Measurements from ENCODE around the gene FAM227B.
"Not testable (repeated sequence)": the region's sequence is repeated elsewhere in the genome, so short reads cannot be mapped to it uniquely, and the experiment has no call there.

FAM227B gene, protein sequence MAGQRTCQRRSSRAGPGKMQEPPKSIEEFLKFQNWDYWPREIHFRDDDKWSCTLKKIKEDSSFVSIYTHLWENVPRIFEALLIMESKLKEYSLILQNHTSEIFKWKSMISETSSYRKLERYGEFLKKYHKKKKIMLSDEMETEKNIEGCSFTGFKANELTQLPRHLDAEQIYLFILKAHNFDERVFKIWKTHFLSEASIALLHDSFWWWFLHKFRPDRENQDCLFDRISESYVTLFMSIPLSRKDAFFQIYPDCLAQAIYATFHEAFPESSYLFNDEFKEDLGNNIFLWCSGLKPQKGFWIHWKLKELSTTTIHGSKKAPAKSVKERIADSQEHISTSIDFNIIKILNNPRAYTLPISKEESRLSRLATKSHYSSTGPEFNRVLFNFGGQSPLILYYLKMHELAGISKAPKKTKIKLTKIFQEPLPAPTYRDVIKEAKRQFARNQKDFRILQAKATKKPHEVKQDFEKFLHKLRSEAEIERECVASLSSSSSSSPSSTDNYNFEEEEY

DNA sequence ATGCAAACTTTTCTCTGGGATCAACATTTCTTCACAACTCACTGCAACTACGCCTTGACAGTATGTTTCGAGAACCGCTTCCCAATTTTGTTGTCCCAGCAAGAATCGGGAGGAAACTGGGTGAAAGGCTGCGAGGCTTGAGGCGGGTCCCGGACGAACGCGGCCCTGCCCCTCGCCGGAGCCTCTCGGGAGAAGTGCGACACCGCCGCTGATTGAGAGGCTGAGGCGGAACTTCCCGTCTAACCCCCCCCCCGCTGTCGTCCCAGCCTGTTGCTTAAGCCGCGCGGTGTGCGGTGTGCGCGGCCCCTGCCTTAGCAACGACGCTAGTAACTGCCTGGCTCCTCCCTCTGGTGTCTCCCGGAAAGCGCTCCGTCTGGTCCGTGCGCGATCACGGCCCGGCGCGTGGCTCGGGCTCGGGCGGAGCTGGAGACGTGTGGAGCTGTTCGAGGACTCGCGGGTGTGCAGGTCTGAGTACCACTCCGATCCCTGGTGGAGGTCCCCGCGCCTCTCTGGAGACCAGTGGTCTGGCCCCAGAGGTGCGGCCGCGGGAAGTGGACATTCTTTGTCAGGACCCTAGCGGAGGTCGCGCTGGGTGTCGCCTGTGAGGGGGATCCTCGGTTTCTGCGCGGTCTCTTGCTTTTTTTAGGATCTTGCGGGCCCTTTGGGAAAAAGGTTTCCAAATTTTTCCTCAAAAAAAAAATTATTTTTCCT is at the start of gene FAM227B, which contains the start of gene DTWD1:
Gene FAM227B, minus strand, starts transcription at position 161 of the 711 bp plus-strand sequence. CDS start 5,647 bp downstream, outside the sequence.
Gene DTWD1, plus strand, starts transcription at position 391 of the 711 bp plus-strand sequence. CDS start 4,120 bp downstream, outside the sequence.
- DNase-seq = peak; percentile 98

DNA sequence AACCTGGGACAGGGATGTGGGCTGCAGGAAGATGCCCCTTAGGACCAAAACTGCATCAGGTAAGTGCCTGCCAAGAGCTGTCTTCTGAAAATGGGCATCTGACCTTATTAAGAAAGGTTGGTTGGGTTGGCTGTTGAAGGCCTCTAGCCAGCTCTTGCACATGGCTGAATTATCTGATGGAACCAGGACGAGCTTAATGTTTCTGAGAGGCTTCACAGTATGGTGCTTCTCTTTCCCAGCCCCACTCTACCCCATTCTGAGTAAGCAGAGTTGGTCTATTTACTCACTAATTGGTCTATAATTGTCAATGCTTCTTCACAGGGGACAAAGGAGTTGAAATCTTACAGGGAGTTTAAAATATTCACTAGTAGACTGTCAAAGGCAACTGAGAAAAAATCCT is 48.7 kb upstream of the FAM227B start:
- no peak for DNase-seq

DNA sequence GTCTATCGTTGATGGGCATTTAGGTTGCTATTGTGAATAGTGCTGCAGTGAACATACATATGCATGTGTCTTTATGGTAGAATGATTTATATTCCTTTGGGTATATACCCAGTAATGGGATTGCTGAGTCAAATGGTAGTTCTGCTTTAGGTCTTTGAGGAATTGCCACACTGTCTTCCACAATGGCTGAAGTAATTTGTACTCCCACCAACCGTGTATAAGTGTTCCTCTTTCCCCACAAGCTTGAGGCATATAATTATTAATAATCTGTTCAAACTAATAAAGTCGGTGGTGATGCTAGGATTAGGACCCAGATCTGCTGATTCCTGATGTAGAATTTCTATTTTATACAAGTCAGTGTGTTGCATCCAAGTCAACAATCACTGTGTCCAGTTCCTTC is 45.9 kb upstream of the FAM227B start:
- DNase-seq = not testable (repeated sequence)

DNA sequence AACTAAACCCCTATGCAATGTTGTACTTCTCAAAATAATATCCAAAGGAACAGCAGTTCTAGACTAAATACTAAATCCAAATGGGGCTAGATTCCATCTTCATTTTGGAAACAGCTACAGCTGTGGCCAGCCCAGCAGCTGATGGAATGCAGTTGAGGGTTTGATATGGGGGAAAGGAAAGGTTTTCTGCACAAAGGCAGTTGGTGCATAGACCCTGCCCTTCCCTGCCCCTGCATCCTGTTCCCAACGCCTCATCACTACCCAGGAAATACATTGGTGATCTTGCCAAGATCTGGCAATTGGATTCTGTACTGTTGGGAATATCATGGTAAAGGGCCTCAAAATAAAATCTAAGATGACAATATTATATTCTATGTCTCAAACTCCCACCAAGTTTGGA is 44.1 kb upstream of the FAM227B start:
- DNase-seq = no peak

DNA sequence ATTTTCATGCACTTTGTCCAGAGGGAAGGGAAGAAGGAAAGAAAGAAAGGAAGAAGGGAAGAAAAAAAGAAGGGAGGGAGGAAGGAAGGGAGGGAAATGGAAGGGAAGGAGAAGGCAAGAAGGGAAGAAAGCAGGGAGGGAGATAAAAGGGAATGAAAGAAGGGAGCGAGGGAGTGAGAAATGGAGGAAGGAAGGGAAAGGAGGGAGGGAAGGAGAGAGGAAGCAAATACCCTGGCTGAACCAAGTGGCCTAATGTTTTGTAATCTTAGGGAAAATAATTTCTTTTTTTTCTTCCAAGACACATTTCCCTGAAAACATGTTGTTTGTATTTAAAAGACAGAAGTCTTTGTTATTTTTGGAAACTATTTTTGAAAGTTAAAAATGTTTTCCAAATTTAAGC is 36.1 kb upstream of the FAM227B start:
- DNase-seq = no peak

DNA sequence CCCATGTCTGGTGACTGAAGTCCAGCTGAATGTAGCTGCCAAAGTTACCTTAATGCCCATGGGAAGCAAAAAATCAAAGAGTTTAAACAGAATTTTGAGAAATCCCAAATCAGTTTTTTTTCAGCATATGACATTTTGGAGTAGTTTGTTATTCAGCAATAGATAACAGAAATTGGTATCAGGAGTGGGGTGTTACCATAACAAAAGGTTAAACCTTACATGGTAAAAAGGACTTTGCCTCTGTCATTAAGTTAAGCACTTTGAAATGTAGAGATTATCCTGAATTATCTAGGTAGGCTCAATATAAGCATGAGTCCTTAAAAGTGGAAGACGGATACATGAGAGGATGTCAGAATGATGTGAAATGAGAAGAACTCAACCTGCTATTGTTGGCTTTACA is 32.3 kb upstream of the FAM227B start:
- peak; percentile 16 for DNase-seq

DNA sequence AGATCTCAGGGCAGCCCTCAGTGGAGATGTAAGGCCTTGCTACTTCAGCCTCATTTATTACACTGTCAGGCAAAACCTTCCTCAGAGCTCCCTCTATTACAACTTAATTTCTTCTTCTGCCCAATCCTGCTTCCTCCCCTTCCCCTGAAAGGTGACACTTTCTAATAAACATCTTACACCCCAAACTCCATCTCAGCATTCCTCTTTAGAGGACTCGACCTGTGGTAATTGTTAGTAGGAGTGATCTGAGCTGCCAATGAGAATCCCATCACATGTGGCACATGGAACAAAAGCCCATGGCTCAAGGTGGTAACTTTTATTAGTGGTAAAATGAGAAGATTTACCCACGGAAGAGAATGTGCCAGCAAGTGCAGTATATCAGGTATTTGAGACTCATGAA is 30.1 kb upstream of the FAM227B start:
- DNase-seq = no peak

DNA sequence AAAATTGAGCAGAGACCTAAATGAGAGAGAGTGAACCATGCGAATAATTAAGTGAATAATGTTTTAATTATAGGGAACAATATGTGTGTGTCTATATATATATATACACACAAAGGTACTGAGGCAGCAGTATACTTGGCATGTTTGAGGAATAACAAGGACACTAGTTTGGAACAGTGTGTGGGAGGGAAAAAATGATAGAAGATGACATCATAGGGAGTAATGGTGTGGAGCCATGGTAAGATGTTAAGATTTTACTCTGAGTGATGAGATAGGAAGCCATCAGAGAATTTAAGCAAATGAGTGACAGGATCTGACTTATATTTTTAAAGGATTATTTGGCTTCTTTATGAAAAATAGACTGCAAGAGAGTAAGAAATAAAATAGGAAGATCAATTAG is 29.4 kb upstream of the FAM227B start:
- DNase-seq = no peak

DNA sequence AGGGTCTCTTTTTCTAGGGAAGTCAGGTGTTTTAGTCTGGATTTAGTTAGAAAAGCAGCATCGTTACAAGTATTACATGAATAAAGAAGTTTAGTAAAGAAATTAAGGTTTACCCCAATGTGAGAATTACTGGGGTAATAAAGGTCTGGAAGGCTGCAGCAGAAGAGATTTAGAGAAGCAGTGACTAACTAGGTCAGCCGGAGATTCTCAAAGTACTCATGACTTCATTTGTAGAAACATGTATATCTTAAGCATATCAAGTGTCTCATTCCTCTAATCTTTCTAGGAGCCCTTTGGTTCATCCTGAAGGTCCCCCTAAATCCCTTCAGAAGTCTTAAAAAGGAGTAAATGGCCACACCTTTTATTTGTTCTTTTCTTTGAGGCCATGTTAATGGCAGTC is 26.3 kb upstream of the FAM227B start:
- no peak for DNase-seq

DNA sequence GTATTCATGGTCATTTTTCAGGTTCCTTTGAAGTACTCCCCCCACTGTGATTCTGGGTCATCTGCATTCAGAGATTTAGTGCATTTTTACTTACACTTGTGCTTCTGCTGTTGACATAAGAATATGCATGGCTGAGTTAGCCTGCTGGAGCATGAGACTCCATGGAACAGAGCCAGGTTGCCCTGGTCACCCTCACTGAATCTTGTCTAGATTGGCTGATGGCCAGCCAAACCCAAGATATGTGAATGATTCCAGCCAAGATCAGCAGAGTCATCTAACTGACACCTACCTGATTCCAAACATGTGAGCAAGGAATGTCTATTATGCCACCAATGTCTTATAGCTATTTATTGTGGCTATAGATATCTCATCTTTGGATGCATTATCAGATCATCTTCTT is 25.3 kb upstream of the FAM227B start:
- DNase-seq = peak; percentile 29

DNA sequence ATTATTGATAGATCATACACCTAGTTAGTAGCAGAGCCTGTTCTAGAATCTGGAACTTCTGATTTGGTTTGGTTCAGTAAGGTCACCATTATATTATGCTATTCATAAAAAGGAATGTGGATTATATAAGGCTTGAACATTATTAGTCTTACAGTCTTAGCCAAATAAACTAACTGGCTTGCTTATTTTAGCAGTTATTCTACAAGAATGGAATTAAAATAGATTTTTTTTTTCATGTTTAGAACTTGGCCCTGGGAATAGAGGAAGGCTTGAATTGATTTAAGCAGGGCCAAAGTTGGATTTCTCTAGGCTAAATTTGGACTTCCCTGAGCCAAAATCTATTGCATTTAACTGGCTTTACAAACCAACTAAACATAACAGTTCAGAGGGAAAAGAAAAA is 24.7 kb upstream of the FAM227B start:
- no peak for DNase-seq

DNA sequence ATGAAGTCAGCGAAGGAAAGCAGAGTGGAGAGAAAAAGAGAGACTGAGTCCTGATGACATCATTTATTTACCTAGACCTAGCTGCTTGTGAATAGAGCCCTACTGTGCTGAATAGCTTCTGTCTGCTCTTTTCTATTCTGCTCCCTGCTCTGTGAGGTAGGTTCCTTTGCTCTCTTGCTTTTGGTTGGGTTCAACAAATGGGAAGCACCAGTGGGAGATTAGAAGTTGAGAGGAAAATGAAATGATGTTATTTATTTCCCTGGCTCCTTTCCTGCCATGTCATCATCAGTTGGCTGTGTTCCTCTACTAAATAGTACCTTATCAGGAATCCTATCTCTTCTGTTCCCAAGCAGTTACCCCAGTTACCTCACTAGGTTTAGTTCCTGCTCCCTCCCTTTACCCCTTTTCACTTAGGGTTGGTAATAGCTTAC is 23.8 kb upstream of the FAM227B start:
- peak; percentile 43 for DNase-seq

DNA sequence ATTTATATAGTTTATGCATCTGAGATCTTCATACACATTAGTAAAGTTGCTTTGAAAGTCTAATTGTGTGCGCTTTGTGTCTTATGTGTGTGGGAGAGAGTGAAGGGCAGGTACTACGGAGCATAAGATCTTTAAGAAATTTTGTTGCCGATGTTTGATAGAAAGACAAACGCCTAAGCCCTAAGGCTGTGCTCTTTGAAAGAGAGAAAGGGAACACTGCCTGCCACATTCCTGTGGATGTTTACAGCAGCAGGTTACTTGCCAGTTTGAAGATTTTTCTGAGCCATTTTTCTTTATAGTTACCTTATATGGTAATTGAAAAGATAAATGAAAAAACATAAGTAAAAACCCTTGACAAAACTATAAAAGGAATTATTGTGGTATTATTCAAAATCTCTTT is 17.2 kb upstream of the FAM227B start:
- no peak for DNase-seq

DNA sequence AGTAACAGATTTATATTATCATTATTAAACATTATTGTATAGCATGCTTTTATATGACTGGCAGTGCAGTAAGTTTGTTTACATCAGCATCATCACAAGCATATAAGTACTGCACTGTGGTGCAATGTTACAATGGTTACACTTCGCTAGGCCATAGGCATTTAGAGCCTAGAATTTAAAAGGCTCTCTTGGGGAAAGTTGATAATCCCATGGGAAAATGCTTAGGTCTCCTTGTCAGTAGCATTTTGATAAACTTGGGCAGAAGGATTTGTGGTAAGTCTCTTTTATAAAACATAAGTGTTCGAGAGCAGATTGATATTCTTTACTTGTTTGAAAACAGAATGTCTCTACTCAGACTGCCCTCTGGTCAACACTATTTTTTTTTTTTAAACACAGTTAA is 7.8 kb upstream of the FAM227B start:
- DNase-seq = no peak

DNA sequence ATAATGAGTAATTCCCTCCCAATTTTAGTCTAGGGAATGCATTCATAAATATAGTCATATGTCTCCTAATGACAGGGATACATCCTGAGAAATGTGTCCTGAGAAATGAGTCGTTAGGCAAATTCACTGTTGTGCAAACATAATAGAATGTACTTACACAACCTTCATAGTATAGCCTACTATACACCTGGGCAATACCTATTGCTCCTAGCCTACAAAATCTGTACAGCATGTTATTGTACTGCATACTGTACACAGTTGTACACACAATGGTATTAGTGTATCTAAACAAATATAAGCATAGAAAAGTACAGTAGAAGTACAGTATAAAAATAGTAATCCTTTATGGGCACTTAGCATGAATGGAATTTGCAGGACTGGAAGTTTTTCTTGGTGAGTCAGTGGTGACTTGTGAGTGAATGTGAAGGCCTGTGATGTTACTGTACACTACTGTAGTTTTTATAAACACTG is 6.8 kb upstream of the FAM227B start:
- no peak for DNase-seq

DNA sequence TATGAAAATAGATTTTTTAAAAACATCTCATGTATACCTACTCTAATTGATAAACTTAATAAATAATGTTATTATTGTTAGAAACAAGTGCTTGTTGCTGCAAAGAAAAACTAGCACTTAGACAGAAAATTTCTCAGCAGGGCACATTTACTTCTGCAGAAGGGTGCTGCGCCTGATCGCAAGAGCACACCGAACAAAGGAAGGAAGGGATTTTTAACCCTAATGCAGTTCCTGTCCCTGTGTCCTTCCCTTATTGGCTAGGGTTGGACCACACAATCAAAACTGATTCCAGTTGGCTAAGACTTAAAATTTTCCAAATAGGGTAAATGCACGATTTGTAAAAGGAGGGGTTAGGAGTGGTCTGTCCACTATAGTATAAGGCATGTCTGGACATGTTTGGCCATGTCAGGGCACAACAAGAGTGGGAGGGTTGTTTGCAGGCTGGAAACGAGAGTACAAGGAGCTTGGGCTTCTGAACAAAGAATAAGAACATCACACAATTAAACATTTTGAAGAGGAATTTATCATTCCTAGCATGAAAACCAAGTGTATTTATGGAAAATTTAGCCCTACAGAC is 4.9 kb upstream of the FAM227B start:
- DNase-seq = no peak

DNA sequence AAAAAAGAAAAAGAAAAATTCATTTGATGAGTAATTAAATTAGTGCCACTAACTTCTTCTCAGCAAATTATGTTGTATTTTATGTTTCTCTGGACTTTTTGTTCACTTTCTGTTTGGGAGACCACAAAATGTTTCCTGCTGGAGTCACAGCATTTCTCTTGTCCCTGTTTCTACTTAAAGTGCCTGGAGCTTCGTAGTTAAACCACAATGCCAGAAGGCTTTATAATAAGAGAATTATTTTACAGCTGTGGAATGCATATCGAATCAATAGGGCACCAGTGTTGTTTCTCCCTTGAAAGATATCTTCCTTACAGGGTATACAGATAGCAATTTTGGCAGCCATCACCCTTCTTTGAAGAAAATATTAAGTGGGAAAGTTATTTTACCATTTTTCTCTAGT is 3.4 kb upstream of the FAM227B start:
- no peak for DNase-seq

DNA sequence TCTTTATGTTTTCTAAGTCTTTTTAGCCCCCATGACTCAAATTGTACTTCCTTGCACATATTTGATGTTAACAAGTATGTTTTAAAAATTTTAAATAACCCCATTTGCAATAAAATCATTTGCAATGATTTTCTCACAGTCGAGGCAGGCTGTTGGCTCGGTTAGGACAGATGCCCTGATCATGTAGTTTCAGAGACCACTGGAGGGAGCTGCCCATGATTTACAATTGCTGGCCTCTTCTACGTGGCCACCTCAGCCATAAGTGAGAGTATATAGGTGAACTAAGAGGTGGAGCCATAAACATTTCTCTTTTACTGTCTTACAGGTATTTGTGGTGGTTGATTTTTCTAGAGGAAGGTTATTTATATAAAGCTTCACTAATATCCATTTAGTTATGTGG is 1.9 kb upstream of the FAM227B start:
- DNase-seq = no peak

DNA sequence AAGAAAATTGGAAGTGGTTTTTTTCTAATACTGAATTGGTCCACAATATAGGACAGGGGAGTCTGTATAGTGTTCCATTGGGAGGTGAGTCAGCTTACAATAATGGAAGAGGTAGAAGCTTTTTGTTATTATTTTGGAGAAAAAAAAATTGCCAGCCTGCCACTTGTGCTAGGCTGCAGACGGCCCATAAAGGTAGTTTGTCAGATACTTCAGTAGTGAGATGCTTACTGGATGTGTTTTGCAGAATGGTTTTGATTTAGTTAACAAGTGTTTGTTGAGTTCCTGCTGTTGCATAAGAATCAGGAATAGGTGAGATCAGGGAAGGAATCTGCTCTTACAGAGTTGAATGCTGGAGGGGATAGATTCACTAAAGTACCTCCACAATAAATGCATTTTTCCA is 1.3 kb upstream of the FAM227B start:
- DNase-seq = peak; percentile 46

DNA sequence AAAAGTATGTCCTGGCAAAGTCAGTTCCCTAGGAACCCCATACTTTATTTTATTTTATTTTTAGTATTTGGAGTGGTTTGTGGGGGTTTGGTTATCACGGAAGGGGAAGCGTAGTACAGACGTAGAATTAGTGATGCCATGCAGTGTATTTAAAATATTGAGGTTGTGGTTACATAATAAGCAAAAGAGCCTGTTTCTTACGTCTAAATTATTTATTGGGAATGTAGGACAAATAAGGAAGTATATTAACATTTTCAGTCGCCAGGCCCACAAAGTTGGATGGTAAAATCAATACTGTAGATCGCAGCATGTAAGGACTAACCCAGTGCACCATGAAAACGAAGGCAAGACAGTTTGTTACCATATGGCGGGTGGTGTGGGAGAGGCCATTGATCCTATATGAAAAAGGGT is 788 bp upstream of the FAM227B start:
- DNase-seq = peak; percentile 70

DNA sequence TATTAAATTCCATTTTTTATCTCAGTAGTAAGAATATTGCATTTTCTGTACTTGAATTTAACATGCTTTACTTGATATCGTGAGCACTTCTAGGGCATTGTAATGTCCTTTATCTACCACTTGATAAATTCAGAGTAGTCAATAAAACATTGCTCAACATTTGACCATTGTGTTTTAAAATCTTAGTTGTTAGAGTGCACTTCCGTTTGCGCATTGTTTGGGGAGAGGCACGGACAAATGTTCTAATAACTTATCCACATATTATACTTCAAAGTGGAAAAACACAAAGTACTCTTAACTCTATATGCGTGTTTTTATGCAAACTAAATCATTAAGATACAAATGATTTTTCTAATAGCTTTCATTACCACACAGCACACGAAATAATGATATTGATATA is 419 bp downstream of the FAM227B start:
- DNase-seq = peak; percentile 74

DNA sequence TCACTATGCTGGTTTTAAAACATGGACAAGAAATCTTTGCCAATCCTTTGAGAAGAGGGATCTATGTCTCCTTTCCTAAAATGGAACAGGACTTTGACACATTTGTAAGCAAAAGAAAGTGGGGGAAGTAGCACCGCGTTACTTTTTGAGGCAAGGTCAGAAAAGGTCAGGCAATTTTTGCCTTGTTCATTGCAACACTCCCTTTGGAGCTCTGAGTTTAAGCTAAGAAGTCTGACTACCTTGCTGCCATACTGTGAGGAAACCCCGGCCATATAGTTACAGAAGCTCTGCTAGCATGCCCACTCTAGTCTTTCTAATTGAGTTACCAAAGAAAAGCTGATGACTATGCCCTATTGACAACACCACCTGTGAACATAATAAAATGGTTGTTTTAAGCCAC is 1.4 kb downstream of the FAM227B start:
- DNase-seq = peak; percentile 27

DNA sequence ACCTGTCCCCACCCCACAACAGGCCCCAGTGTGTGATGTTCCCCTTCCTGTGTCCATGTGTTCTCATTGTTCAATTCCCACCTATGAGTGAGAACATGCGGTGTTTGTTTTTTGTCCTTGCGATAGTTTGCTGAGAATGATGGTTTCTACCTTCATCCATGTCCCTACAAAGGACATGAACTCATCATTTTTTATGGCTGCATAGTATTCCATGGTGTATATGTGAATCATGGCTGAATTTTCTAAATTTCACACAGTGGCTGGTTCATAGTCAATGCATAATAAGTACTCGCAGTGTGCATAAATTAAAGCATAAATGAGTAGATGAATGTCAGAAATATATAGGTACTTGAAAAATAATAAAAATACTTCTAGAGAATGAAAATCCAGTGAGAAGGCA is 8.4 kb downstream of the FAM227B start:
- not testable (repeated sequence) for DNase-seq
